OCI-M1 (cell line): ENCODE data around the gene HNF1B.

Experiments
- DNase-seq: peaks from one replicate; lab custom pipeline; 2025; lab: John Stamatoyannopoulos, UW

HNF1B gene

GRCh38 chr17:37735165-37735564 is 9.7 kb downstream of the HNF1B start:
- no peak for DNase-seq

GRCh38 chr17:37732316-37732715 is 12.5 kb downstream of the HNF1B start:
- no peak for DNase-seq

GRCh38 chr17:37731056-37731455 is 13.8 kb downstream of the HNF1B start:
- DNase-seq: no peak

GRCh38 chr17:37729905-37730304 is 15.0 kb downstream of the HNF1B start:
- no peak for DNase-seq

- DNase-seq: no peak
Measured at GRCh38 chr17:37726891-37727675, 17.8 kb downstream of the HNF1B start.

GRCh38 chr17:37726248-37726647 is 18.6 kb downstream of the HNF1B start:
- no peak for DNase-seq

- DNase-seq: no peak
Measured at GRCh38 chr17:37725601-37726146, 19.2 kb downstream of the HNF1B start.

- peak; percentile 44 for DNase-seq
Measured at GRCh38 chr17:37725021-37725595, 19.8 kb downstream of the HNF1B start.

GRCh38 chr17:37720989-37721388 is 23.9 kb downstream of the HNF1B start:
- DNase-seq: no peak

GRCh38 chr17:37719866-37720265 is 25.0 kb downstream of the HNF1B start:
- DNase-seq: no peak

- no peak for DNase-seq
Measured at GRCh38 chr17:37718324-37719048, 26.4 kb downstream of the HNF1B start.

- peak; percentile 53 for DNase-seq
Measured at GRCh38 chr17:37717627-37718323, 27.1 kb downstream of the HNF1B start.

- DNase-seq: no peak
Measured at GRCh38 chr17:37714897-37715296, 30.0 kb downstream of the HNF1B start.

- DNase-seq: no peak
Measured at GRCh38 chr17:37713624-37714023, 31.2 kb downstream of the HNF1B start.

GRCh38 chr17:37713028-37713431 is 31.8 kb downstream of the HNF1B start:
- DNase-seq: no peak

- no peak for DNase-seq
Measured at GRCh38 chr17:37711113-37711512, 33.7 kb downstream of the HNF1B start.

- peak; percentile 52 for DNase-seq
Measured at GRCh38 chr17:37710344-37710886, 34.4 kb downstream of the HNF1B start.

- no peak for DNase-seq
Measured at GRCh38 chr17:37708616-37709212, 36.1 kb downstream of the HNF1B start.

- no peak for DNase-seq
Measured at GRCh38 chr17:37708008-37708615, 36.7 kb downstream of the HNF1B start.

GRCh38 chr17:37706446-37706845 is 38.4 kb downstream of the HNF1B start:
- DNase-seq: no peak

GRCh38 chr17:37702598-37702997 is 42.3 kb downstream of the HNF1B start:
- no peak for DNase-seq
